ENCODE results near the gene FAHD1.
A peak's percentile ranks its signal among the peaks of the same experiment; 100 is the strongest.

Gene FAHD1

DNA sequence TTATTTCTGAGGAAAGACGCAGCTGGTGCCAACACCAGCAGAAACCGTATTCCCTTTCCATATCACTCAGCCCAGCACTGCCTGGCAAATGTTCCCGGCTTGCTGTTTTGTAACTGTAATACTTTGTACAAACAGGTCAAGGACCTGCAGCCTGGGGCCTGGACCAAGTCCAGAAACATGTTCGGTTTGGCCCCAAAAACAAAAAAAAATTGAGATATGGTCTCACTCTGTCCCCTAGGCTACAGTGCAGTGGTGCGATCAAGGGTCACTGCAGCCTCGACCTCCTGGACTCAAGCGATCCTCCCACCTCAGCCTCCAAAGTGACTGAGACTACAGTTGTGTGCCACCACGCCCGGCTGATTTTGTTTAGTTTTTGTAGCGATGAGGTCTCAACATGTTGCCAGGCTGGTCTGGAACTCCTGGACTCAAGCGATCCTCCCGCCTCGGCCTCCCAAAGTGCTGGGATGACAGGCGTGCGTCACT lies 1.6 kb upstream of the FAHD1 start:
- Histone ChIP-seq H3K27ac (ENCODE audit: low read depth, low read length) (peak overlapping the region; percentile 82), H3K9me3 (ENCODE audit: control insufficient read depth in 1 of 2, low read length in 2 of 2) (no peaks in the 10 kb centered on the region), H3K4me3 (ENCODE audit: low read depth in 1 of 2, low read length in 2 of 2) (peak overlapping the region; percentile 86 to 100), H3K27me3 (ENCODE audit: control insufficient read depth in 1 of 2, insufficient read depth in 2 of 2, low read length in 2 of 2) (no peaks in the 10 kb centered on the region), H3K36me3 (ENCODE audit: control insufficient read depth in 1 of 2, insufficient read depth in 2 of 2, low read length in 2 of 2) (peaks cover 11 to 21% of the 10 kb centered on the region in 2 donors), H3K4me1 (ENCODE audit: control insufficient read depth in 1 of 2, insufficient read depth in 2 of 2, low read length in 2 of 2) (peaks cover 28 to 43% of the 10 kb centered on the region in 2 donors), H3K9ac (ENCODE audit: low read depth in 1 of 2, low read length in 2 of 2) (peak overlapping the region; percentile 68 to 72)

DNA sequence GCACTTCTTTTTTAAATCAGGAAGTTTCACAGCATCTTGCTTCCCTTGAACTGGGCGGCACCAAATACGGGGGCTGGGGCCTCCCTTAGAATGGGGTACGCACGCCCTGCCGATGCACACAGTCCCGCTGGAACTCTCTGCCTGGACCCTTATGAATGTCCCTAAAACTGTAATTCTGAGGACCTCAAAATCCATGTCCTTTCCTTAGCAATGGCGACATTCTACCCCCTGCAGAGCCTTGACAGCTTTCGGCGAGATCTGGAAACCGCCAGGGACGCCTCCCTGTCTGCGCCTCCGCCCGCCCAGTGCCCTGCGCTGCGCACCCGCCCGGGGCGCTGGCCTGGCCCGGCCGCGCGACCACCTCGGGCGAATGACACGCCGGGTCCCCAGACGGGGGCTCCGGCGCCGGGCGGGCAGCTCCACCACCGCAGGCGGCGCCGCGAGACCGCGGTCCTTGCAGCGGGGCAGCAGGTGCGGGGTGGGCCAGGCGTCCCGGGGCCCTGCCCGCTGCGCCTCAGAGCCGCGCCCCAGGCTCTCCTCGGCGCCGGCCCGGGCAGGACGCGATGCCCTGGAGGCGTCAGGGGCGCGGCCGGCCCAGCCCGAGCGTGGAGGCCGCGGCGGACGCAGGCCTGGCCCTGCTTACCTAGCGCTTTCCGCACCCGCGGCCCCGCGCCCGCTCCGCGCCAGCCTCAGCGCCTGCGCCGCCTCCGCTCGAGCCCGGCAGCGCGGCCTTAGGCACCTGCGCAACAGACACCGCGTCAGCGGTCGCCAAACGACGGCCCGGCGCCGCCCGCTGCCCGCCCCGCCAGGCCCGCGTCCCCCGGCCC lies 929 bp upstream of the FAHD1 start:
- peaks cover 34 to 49% of the 10 kb centered on the region in 2 donors for H3K4me1 ChIP-seq (ENCODE audit: control insufficient read depth in 1 of 2, insufficient read depth in 2 of 2, low read length in 2 of 2)
- H3K36me3 ChIP-seq (ENCODE audit: control insufficient read depth in 1 of 2, insufficient read depth in 2 of 2, low read length in 2 of 2): peaks cover 9 to 15% of the 10 kb centered on the region in 2 donors
- peak overlapping the region; percentile 68 to 72 for H3K9ac ChIP-seq (ENCODE audit: low read depth in 1 of 2, low read length in 2 of 2)
- no peaks in the 10 kb centered on the region for H3K9me3 ChIP-seq (ENCODE audit: control insufficient read depth in 1 of 2, low read length in 2 of 2)
- H3K27ac ChIP-seq (ENCODE audit: low read depth, low read length): peak overlapping the region; percentile 82
- H3K4me3 ChIP-seq (ENCODE audit: low read depth in 1 of 2, low read length in 2 of 2): peak overlapping the region; percentile 99 to 100
- no peaks in the 10 kb centered on the region for H3K27me3 ChIP-seq (ENCODE audit: control insufficient read depth in 1 of 2, insufficient read depth in 2 of 2, low read length in 2 of 2)

DNA sequence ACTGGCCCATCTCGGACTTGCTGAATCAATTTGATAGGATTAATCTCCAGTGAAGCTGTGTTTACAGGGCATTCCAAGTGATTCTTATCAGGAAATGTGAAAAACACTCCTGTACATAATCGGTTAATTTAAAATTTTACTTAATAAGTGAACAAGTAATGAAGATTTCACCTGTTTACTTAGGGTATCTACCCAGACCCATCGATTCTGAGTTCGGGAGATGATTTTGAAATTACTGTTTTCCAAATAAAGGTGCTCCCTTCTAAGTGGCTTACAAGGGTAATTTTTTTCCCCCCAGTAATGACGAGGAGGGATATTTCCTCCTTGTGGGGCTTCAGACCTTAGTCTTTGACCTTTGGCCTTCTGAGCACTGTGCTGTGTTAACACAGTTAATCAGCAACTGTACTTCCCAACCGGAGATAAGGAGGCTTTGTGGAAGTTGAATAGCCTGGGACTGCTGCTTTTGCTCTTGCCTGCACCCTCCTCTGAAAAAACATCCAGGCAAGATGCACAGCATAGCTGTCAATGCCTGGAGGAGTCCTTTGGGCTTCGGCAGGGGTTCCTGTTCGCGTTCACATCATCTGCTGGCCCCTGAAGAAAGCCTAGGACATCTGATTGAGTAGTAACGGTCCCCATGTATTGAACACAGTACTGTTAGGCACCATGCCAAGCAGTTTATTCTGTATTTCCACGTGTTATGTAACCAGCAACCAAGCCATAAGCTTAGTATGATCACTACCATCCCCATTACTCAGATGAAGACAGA lies 1.8 kb downstream of the FAHD1 start:
- H3K4me3 ChIP-seq (ENCODE audit: low read depth in 1 of 2, low read length in 2 of 2): peak overlapping the region; percentile 83 to 100
- peak overlapping the region; percentile 60 to 66 for H3K9ac ChIP-seq (ENCODE audit: low read depth in 1 of 2, low read length in 2 of 2)
- H3K9me3 ChIP-seq (ENCODE audit: control insufficient read depth in 1 of 2, low read length in 2 of 2): no peaks in the 10 kb centered on the region

DNA sequence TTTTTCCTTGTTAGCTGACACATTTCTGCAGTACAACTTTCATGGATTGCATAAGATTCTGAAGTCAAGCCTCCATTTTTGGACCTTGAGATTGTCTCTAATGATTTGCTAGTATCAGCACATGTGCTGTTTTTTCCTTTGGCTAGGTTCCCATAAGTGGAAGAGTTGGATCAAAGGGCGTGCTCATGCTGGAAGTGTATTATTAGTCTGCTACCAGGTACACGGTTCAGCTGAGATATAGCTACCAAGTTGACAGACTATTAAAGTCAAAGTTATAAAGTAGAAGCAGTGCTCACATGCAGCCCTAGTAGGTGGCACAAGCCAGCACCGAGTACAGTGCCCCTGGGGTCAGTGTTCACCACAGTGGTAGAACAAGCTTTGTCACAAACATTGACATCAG lies 3.2 kb downstream of the FAHD1 start:
- Histone ChIP-seq H3K9ac (ENCODE audit: low read depth in 1 of 2, low read length in 2 of 2) (peak overlapping the region; percentile 18 to 66), H3K9me3 (ENCODE audit: control insufficient read depth in 1 of 2, low read length in 2 of 2) (no peaks in the 10 kb centered on the region), H3K36me3 (ENCODE audit: control insufficient read depth in 1 of 2, insufficient read depth in 2 of 2, low read length in 2 of 2) (no peaks in the 10 kb centered on the region), H3K4me3 (ENCODE audit: low read depth in 1 of 2, low read length in 2 of 2) (peak overlapping the region; percentile 45 to 83), H3K27me3 (ENCODE audit: control insufficient read depth in 1 of 2, insufficient read depth in 2 of 2, low read length in 2 of 2) (no peaks in the 10 kb centered on the region), H3K4me1 (ENCODE audit: control insufficient read depth in 1 of 2, insufficient read depth in 2 of 2, low read length in 2 of 2) (peaks cover 38 to 41% of the 10 kb centered on the region in 2 donors), H3K27ac (ENCODE audit: low read depth, low read length) (peak overlapping the region; percentile 68)

More for the DNA sequence above, 1.8 kb downstream of the FAHD1 start:
- Histone ChIP-seq H3K4me1 (ENCODE audit: control insufficient read depth in 1 of 2, insufficient read depth in 2 of 2, low read length in 2 of 2) (peaks cover 40 to 52% of the 10 kb centered on the region in 2 donors), H3K27ac (ENCODE audit: low read depth, low read length) (peak overlapping the region; percentile 60), H3K36me3 (ENCODE audit: control insufficient read depth in 1 of 2, insufficient read depth in 2 of 2, low read length in 2 of 2) (no peaks in the 10 kb centered on the region), H3K27me3 (ENCODE audit: control insufficient read depth in 1 of 2, insufficient read depth in 2 of 2, low read length in 2 of 2) (no peaks in the 10 kb centered on the region)

DNA sequence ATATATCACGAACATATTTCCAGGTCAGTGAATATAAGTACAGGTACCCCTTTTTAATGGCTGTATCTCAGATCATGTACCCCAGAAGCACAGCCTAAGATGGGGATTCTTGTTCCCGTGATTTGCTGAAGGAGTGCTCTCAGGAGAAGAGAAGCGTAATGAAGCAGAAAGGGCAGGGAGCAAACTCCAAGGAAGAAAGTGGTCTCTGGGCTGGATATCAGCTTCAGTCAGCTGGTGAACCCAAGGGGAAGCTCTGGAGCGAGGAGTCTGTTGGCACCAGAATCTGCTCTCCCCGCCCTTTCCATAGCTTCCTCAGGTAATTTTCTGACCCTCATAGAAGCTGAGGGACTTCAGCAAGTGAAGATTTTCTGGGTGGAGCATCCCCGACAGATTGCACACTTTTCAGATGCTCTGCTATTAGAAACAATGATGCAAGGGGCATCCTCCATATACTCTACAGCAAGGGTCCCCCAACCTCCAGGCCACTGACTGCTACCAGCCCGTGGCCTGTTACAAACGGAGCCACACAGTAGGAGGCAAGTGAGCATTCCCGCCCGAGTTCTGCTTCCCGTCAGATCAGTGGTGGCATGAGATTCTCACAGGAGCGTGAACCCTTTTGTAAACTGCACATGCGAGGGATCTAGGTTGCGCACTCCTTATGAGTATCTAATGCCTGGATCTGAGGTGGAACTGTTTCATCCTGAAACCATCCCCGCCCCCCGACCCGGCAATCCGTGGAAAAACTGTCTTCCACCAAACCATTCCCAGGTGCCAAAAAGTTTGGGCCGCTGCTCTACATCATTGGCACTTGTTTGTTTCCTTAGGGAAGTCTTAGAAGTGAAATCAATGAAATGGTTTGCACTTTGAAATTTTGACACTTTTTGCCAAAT lies 4.4 kb downstream of the FAHD1 start:
- Histone ChIP-seq H3K4me1 (ENCODE audit: control insufficient read depth in 1 of 2, insufficient read depth in 2 of 2, low read length in 2 of 2) (peaks cover 32 to 33% of the 10 kb centered on the region in 2 donors), H3K9me3 (ENCODE audit: control insufficient read depth in 1 of 2, low read length in 2 of 2) (no peaks in the 10 kb centered on the region), H3K27ac (ENCODE audit: low read depth, low read length) (peak overlapping the region; percentile 68), H3K9ac (ENCODE audit: low read depth in 1 of 2, low read length in 2 of 2) (peak overlapping the region in 1 of 2 donors; percentile 56), H3K4me3 (ENCODE audit: low read depth in 1 of 2, low read length in 2 of 2) (peak overlapping the region; percentile 37 to 83), H3K36me3 (ENCODE audit: control insufficient read depth in 1 of 2, insufficient read depth in 2 of 2, low read length in 2 of 2) (no peaks in the 10 kb centered on the region), H3K27me3 (ENCODE audit: control insufficient read depth in 1 of 2, insufficient read depth in 2 of 2, low read length in 2 of 2) (no peaks in the 10 kb centered on the region)

DNA sequence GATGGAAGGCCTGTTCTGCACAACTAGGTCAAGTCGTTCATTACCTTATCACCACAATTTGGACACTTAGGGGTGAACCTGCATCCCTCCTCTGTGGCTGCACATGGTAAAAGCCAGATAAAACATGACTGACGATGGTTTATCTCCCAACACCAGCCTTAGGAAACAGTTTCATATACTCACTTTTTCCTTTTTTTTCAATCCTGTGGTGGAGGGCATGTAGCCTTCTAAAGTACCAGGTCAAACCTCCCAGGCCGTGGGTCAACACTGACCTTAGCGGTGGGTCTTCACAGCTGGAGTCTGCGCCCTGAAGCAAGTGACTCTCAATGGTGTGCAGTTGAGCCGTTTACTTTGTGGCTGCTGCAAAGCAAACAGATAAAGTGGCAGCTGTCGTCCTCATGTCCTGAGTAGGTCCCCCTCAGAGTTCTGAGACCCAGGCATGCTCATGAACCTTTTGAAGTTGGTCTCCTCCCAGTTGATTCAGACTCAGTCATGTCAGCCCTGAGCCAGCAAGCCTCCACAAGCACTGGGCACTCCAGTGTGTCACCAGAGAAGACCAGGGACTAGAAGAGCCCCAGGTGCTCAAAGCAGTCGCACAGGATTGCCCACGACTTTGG lies 5.9 kb downstream of the FAHD1 start:
- Histone ChIP-seq H3K27me3 (ENCODE audit: control insufficient read depth in 1 of 2, insufficient read depth in 2 of 2, low read length in 2 of 2) (no peaks in the 10 kb centered on the region), H3K9me3 (ENCODE audit: control insufficient read depth in 1 of 2, low read length in 2 of 2) (no peaks in the 10 kb centered on the region), H3K4me1 (ENCODE audit: control insufficient read depth in 1 of 2, insufficient read depth in 2 of 2, low read length in 2 of 2) (peaks cover 24 to 28% of the 10 kb centered on the region in 2 donors), H3K9ac (ENCODE audit: low read depth in 1 of 2, low read length in 2 of 2) (no peak overlapping the region), H3K27ac (ENCODE audit: low read depth, low read length) (no peak overlapping the region), H3K4me3 (ENCODE audit: low read depth in 1 of 2, low read length in 2 of 2) (no peak overlapping the region), H3K36me3 (ENCODE audit: control insufficient read depth in 1 of 2, insufficient read depth in 2 of 2, low read length in 2 of 2) (no peaks in the 10 kb centered on the region)

DNA sequence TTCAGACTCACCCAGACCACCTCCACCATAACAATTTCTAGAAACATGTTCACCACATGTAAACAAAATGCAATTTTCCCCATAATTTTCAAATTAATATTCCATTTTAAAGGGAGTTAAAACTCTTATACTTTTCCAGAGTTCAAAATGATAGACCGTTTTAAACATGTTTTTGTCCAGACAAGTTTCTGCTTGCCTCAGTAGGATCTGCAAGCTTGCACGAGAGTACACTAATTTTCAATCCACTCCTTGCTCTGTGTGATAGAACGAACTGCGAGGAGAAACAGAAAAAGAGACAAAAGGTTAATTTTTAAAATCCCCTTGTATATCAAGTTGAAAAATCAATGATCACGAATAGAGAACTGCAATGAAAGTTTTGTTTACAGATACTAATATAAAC lies 7.1 kb downstream of the FAHD1 start:
- no peaks in the 10 kb centered on the region for H3K9me3 ChIP-seq (ENCODE audit: control insufficient read depth in 1 of 2, low read length in 2 of 2)

DNA sequence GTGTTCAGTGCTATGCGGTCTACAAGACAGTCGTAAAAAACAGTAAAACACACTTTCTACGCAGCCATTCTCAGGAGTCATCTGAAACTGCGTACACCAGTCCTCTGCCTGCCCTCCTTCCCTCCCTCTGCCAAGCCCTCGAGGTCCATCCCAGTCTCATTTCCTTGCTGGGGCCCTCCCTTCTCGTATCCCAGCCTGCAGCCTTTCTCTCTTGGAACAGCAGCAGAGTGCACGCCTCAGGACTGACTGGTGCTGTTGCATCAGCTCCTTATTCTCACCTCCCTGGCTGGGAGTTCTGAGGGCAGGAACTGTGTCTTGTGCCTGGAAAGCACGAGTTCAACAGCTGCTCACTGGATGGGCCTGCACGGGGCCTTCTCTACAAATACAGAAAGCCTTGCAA lies 12.5 kb downstream of the FAHD1 start:
- H3K27ac ChIP-seq (ENCODE audit: low read depth, low read length): no peak overlapping the region

More for the DNA sequence above, 7.1 kb downstream of the FAHD1 start:
- H3K36me3 ChIP-seq (ENCODE audit: control insufficient read depth in 1 of 2, insufficient read depth in 2 of 2, low read length in 2 of 2): no peaks in the 10 kb centered on the region
- no peak overlapping the region for H3K9ac ChIP-seq (ENCODE audit: low read depth in 1 of 2, low read length in 2 of 2)
- no peak overlapping the region for H3K27ac ChIP-seq (ENCODE audit: low read depth, low read length)
- no peak overlapping the region for H3K4me3 ChIP-seq (ENCODE audit: low read depth in 1 of 2, low read length in 2 of 2)
- H3K27me3 ChIP-seq (ENCODE audit: control insufficient read depth in 1 of 2, insufficient read depth in 2 of 2, low read length in 2 of 2): no peaks in the 10 kb centered on the region
- H3K4me1 ChIP-seq (ENCODE audit: control insufficient read depth in 1 of 2, insufficient read depth in 2 of 2, low read length in 2 of 2): peaks cover 19 to 20% of the 10 kb centered on the region in 2 donors

DNA sequence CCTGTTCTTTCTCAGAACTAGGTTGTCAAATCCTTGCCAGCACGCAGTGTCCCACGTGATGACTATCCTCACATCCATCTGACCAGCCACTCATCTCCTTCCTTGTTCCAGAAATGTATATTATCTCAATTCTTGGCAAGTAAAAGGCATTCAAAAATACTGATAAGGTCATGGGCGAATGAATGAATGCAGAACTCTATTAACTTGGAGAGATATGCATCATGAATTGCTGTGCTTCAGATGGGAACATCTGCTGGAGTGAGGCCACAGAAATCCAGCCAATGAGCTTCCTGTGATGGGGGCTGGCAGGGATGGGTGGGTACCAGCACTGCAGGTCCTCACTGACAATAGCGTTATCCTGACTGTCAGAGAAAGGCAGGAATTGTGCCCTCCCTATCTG lies 19.0 kb downstream of the FAHD1 start:
- H3K36me3 ChIP-seq (ENCODE audit: control insufficient read depth in 1 of 2, insufficient read depth in 2 of 2, low read length in 2 of 2): no peaks in the 10 kb centered on the region
- no peak overlapping the region for H3K9ac ChIP-seq (ENCODE audit: low read depth in 1 of 2, low read length in 2 of 2)
- no peaks in the 10 kb centered on the region for H3K27me3 ChIP-seq (ENCODE audit: control insufficient read depth in 1 of 2, insufficient read depth in 2 of 2, low read length in 2 of 2)
- no peaks in the 10 kb centered on the region for H3K9me3 ChIP-seq (ENCODE audit: control insufficient read depth in 1 of 2, low read length in 2 of 2)
- no peak overlapping the region for H3K4me3 ChIP-seq (ENCODE audit: low read depth in 1 of 2, low read length in 2 of 2)
- no peaks in the 10 kb centered on the region for H3K4me1 ChIP-seq (ENCODE audit: control insufficient read depth in 1 of 2, insufficient read depth in 2 of 2, low read length in 2 of 2)
- H3K27ac ChIP-seq (ENCODE audit: low read depth, low read length): no peak overlapping the region

More for the DNA sequence above, 12.5 kb downstream of the FAHD1 start:
- Histone ChIP-seq H3K4me3 (ENCODE audit: low read depth in 1 of 2, low read length in 2 of 2) (no peak overlapping the region), H3K4me1 (ENCODE audit: control insufficient read depth in 1 of 2, insufficient read depth in 2 of 2, low read length in 2 of 2) (no peaks in the 10 kb centered on the region), H3K27me3 (ENCODE audit: control insufficient read depth in 1 of 2, insufficient read depth in 2 of 2, low read length in 2 of 2) (no peaks in the 10 kb centered on the region), H3K36me3 (ENCODE audit: control insufficient read depth in 1 of 2, insufficient read depth in 2 of 2, low read length in 2 of 2) (no peaks in the 10 kb centered on the region), H3K9ac (ENCODE audit: low read depth in 1 of 2, low read length in 2 of 2) (no peak overlapping the region), H3K9me3 (ENCODE audit: control insufficient read depth in 1 of 2, low read length in 2 of 2) (no peaks in the 10 kb centered on the region)
